GM10847 (cell line): ENCODE measurements around the gene TTC7B.

Experiments used
- POLR2A ChIP-seq: IDR thresholded peaks from 2 replicates; pipeline ENCODE4 v1.6.1; 2011; ENCODE audit not compliant: insufficient read length; ENCODE audit errors: extremely low read depth

The TTC7B gene

DNA sequence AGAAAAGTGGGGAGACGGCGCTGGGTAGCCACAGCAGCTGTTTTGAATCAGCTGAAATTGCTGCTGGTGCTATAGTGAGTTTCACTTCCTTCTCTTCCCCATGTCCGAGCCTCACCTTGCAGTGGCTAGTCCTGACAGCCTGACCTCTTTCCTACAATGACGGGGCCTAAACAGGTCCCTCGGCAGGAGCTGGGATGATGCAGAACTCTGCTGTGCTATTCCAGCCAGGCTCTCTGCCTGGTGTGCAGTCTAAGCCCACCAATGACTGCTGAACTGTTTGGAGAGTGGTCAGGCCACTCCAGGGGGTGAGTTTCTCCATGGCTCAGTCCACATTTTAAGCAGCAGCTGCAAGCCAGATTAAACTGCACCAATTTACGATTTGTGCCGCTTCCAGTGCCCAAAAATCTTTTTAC is 207.3 kb downstream of the TTC7B start:
- no peak for TF ChIP-seq POLR2A

DNA sequence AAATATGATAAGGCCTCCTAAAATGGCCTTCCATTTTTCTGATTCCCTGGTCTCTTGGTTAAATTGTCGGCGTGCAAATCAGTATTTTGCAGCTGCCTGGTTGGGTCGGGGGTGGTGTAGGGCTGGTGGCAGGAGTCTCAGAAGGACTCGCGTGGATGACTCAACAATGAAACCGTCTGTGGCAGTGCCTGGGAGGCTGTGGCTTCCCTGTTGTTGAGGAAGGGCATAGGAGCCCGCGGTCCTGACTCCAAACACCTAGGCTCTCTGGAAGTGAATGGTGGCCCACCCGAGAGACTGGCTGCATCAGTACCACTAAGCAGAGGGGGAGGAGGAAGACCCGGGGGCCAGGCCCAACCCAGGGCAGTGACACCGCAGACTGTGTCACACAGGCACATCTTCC is 207.9 kb downstream of the TTC7B start:
- TF ChIP-seq POLR2A: no peak

DNA sequence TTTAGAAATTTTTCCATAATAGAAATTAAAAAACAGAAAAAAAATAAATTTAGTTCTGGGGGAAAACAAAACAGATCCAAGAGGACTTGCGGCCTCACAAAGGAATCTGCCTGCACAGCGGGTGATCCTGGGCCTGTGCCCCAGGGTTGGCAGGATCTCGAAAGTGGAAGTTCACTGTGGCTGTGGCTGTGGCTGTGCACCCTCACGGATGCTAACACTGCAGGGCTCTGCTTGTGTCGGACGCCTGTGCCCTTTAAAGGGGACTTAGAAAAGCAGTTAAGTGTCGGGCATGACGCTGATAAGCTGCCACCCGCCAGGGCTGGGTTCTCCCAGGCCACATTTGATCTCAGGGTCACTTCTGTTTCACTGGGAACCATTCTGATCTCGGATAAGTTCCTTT is 209.1 kb downstream of the TTC7B start:
- no peak for TF ChIP-seq POLR2A

DNA sequence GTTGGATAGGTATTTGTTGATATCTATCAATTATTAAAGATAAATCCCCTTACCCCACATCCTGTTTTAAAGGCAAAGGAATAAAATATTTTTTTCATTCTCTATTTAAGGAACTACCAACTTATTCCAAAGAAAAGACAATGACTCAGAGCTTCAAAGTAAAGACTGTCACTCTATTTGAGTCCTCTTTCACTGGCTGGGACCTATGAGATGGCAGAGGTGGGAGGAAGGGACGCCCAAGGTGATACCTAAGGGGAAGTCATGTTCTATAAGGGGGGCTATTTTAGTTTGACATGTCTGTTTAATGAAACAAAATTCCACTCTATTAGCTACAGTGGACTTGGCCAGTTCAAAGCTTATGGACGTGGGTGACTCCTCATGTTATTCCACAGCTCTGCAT is 209.8 kb downstream of the TTC7B start:
- no peak for TF ChIP-seq POLR2A

DNA sequence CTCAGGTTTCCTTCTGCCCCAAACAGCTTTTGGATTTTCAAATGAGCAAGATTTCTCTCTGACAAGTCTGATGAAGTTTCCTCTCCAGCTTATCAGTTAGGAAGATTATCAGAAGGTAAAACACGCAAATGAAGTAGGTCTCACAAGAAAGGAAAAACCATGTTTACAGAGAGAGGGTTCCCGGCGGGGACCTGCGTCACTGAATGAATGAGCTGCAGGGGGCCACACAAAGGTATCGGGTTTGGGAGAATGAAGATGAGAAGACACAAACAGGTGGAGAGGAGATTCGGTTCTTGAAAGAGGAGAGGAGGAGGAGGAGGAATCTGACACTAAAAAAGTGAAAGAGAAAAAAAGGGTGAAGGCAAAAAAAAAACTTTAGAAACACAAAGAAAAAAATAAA is 210.8 kb downstream of the TTC7B start:
- TF ChIP-seq POLR2A: no peak

DNA sequence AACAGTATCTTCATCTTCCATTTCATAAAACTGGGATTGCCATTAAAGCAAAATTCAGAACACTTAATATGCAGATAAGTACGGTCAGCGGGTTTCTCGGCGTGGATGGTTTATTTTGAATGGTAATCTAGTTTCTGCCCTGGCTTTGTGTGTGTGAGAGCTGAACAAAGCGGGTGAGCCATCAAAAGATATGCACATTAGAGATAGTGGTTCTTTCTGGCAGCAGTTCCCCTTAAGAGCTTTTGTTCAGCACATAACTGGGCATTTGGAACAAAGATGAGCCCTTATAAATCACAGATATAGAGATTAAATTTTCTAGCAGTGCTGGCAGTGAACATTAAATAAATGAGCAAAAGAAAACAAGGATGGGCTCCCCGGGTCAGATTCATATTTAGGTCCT is 211.9 kb downstream of the TTC7B start:
- TF ChIP-seq POLR2A: no peak

DNA sequence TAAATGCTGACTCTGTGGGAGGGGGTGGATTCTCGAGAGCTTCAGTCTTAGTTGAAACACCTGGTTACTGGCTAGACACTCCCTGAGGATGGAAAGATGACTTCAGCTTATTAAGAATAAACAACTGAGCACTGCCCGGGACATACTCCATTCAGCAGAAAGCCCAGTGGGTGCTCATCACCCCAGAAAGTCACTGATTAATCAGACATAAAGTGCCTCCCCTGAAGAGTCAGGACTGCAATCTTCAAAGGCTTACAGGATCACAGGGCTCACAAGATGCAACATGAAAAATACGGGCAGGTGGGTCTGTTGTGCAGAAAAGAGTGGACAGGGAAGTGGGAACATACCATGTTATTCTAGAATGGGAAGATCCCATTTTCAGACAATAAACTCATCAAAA is 212.4 kb downstream of the TTC7B start:
- no peak for TF ChIP-seq POLR2A

DNA sequence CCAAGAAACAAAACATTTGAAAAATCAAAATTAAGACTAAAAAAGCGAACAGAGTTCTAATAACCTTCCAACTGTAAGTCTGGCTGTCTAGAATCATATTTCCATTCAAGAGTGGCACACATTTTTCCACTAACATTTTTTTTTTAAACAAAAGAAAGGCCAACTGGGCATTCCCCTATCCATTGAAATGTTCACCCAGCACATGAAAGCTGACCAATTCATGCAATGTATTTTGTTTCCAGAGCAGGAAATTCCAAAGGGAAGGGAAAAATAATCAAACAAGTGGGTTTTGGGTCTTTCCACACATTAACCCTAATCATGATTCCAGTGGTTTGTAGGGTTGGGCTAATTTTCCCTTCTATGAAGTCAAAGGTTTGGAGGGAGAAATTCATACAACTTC is 212.9 kb downstream of the TTC7B start:
- TF ChIP-seq POLR2A: no peak

DNA sequence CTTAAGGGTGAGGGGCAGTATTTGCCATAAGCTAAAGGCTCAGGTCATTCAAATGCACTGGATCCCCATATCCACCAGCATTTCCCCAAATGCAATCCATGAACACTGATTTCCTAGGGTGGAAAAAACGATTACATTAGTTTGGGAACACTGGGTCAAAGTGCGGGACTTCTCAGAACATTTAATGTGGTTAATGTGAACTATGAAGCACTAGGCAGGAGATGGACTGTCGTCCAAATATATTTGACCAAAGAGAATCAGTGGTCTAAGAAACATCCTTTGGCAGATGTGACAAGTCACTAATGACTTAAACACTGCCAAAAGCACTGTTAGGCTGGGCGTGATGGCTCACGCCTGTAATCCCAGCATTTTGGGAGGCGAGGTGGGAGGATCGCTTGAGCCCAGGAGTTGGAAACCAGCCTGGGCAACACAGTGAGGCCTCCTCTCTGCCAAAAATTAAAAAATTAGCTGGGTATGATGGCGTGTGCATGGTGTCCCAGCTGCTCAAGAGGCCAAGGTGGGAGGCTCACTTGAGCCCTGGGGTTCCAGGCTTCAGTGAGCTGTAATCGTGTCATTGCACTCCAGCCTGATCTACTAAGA is 214.0 kb downstream of the TTC7B start:
- TF ChIP-seq POLR2A: no peak

DNA sequence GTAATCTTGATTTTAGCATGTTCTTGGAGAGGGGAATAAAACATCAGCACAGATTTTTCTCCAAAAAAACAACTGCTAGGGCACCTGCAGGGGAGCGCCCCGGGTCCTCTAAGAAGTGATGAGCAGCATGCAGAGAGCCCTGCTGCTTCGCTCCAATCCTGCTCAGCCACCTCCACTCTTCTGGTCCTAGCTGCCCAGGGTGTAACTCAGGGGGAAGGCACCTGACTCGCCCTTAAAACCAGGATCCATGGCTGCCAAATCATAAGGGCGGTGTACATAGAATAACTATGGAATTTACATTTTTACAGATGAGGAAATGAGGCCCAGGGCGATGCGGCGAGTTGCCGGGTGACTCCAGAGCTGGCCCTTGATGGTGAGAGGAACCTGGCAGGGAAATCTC is 214.7 kb downstream of the TTC7B start:
- no peak for TF ChIP-seq POLR2A

DNA sequence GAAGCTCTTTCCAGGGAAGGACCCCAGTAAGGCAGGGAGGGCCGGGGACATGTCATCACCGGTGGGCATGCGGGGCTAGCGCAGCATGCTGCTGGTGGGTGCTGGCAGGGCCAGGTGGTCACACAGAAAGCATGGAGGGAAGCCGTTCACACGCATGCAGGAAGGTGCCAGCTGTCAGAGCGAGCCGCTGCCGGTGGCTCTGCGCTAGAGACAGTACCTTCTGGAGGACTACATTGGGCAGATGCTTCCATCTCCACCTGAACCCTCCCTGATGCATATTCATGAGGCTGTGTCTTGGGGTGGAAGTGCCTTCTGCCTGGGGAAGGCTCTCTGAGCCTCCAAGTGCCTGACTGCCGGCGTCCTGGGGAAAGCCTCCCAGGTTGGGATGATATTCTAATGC is 215.6 kb downstream of the TTC7B start:
- TF ChIP-seq POLR2A: no peak

DNA sequence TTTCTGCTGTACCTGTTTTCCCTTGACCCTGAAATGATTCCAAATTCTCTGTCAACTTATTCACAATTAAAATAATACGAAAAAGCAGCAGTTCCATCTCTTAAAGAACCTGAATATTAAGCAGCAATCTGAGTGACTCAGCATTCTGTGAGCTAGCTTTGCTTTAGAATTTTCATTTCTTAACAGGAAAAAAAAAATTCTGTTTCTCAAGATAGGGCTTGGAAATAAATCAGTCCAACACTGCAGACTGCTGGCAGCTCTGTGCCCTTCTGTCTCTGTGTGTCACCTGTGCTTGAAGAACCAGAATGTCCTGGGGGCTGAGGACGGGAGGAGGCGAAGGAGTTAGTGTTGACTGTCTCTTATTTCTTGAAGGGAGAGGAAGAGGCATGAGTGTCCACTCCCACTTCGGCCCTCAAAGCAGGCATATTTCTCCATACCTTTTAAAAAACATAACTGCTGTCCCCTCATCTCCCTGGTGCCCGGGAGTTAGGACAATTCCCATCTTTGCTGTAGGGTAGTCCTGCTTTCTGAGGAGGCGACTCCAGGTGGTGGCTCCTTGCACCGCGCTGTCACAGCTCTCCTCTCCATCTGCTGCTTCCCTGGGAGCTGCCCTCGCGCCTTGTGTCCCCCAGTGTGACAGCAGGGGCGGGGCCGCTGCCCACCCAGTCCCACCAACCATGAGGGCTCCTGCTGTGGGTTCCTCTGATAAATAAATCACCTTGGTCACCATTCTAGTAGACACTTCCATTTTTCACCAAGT is 216.3 kb downstream of the TTC7B start:
- TF ChIP-seq POLR2A: no peak

DNA sequence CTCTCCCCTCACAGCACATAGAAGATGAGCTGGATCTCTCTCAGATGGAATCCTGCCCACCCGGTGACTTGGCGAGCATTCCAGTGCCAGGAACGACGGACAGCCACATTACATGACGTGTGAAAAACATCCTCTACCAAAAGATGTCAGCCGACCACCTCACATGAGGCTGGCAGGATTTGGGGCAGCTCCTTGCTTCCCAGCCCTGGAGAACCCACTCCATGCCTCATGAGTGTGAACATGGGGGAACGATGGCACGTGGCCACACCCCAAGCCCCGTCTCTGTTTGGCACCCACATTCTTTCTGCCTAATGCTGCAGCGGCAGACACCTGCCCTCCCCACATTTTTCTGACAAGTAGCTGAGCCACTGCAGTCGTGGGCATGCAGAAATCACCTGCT is 216.9 kb downstream of the TTC7B start:
- no peak for TF ChIP-seq POLR2A

DNA sequence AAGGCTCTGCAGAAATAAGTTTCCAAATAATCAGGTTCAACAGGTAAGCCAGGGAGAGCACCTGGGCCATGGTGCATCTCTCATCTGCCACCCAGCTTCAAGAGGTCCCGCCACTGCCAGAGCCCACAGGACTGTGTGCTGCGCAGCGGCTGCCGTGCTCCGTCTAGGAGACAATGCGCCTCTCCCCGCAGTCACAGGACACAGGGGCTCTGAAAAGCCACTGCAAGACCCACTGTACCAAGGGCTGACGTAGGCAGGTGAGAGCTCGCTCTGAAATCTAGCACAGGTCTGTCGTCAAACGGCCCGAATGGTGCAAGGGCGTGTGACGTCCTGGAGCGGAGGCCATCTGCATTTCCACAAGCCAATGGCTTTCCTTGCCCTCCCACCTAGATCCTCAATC is 218.3 kb downstream of the TTC7B start:
- TF ChIP-seq POLR2A: no peak

DNA sequence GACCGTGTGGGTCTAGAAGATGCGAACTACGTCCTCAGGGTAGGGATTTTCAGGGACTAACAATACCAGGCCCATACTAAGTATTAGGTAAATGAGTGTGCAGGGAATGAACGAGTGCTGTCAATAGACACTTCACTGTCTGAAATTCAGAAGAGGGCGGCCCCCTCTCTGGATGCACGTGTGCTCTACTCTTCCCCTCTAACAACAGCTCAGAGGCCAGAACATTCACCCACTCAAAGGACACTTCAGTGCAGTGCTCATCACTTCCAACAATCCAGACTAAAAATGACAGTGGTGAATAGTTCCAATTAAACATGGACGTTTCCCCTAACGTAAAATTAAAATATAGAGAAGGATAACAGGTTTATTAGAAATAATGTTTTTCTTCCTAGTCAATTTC is 219.5 kb downstream of the TTC7B start:
- no peak for TF ChIP-seq POLR2A

DNA sequence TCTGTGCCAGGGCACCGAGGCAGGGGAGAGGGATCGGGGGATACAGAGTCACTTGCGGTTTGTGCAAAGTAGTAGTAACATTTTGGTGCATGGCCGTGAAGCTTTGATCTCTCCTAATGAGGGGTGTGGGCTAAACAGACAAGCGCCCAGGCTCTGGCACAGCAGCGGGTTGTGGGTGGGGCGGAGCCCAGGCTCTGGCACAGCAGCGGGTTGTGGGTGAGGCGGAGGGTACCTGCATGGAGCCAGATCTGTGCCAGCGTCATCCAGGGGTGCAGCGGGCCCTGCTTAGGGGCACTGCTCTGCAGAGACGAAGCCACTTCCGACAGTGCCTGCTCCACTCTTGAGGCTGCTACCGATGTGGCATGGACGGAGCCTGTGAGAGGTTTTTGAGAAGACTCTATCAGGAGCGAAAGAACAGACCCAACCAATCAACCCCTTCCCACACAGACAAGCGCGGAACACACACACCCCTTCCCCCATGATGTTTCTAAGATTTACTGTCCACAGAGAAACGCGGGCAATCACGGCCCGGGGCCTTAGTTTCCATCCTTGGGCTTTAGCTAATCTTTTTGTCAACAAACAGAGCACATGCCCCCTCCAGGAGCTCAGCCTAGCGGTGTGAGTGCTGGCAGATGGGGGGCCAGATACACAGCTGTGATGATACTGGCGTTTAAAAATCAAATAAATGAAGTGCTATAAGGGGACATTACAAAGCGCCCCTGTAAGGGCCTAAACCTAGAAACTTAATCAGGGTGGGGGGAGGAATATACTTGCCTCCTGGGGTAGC is 222.8 kb downstream of the TTC7B start:
- TF ChIP-seq POLR2A: no peak
